Endothelial cell of umbilical vein (primary cell): Measurements from ENCODE around the gene ADRM1. TPM values are rescaled to one million over a fixed set of nuclear protein-coding genes. Genes with fewer than 3 reads are reported as not detected.
A peak's percentile ranks its signal among the peaks of the same experiment; 100 is the strongest.

Experiments used
- BruUV-seq: library from RNA; stranded (reverse); fragments of 400-500 nt; replicated peaks from 2 replicates; lab custom pipeline; 2021; lab: Mats Ljungman, UMichigan
- CTCF ChIA-PET: fragments of 300-600, 350-600 bp; sonication (Branson Sonifier 250); formaldehyde crosslinking; loops from one replicate; lab custom pipeline; 2021; ENCODE audit warnings: antibody characterized with exemption, inconsistent platforms; lab: Charles Lee
- POLR2A ChIA-PET: fragments of 300-600, 350-600 bp; sonication (Branson Sonifier 250); formaldehyde crosslinking; loops from one replicate; lab custom pipeline; 2021; ENCODE audit warnings: antibody characterized with exemption, inconsistent platforms; lab: Charles Lee
- DNase-seq: peaks from one replicate; pipeline ENCODE4 v3.0.0-alpha.2; 2011; ENCODE audit warnings: low read depth, low spot score
- FAIRE-seq: peaks from 2 replicates; lab custom pipeline; 2011; peaks lifted over from hg19 to GRCh38; lab: Jason Lieb, UNC
- H2AFZ ChIP-seq: 2 replicates; pipeline ENCODE4 v1.6.0; 2012; ENCODE audit warnings: low read depth, low read length, control low read depth, inconsistent platforms
- H3K27ac ChIP-seq: 2 replicates; pipeline ENCODE4 v1.5.1; 2011; ENCODE audit warnings: low read depth, mild to moderate bottlenecking, control low read depth, low read length, moderate library complexity; ENCODE audit not compliant: insufficient read depth
- H3K27me3 ChIP-seq, 2 experiments: 2 replicates each; pipeline versions ENCODE4 v1.6.0 to v1.6.1; 2011; ENCODE audit warnings: low read length in 2 of 2, mixed read lengths in 1 of 2; ENCODE audit not compliant: control insufficient read depth in 2 of 2, insufficient read depth in 2 of 2
- H3K36me3 ChIP-seq, 2 experiments: 2 replicates in 1 of 2; 3 replicates in 1 of 2; pipeline ENCODE4 v1.5.1; 2011; ENCODE audit warnings: low read length in 2 of 2, mild to moderate bottlenecking in 1 of 2, moderate library complexity in 1 of 2; ENCODE audit not compliant: control insufficient read depth in 2 of 2, insufficient read depth in 2 of 2; ENCODE audit errors: extremely low read depth in 1 of 2
- H3K4me1 ChIP-seq: 3 replicates; pipeline ENCODE4 v1.5.1; 2011; ENCODE audit warnings: mild to moderate bottlenecking, low read length; ENCODE audit not compliant: control insufficient read depth, insufficient read depth; ENCODE audit errors: extremely low read depth
- H3K4me2 ChIP-seq: 2 replicates; pipeline ENCODE4 v1.6.1; 2011; ENCODE audit warnings: low read length, control low read depth, mixed read lengths; ENCODE audit not compliant: insufficient read depth
- H3K4me3 ChIP-seq, 3 experiments: fragments of 200-600 bp in 1 of 3; sonication (generic), shearing (Covaris generic) in 1 of 3; replicated peaks in 1 of 3; 2 replicates each; pipeline ENCODE4 v1.5.1; 2011 to 2016; ENCODE audit warnings: control low read depth in 3 of 3, low read length in 3 of 3, mild to moderate bottlenecking in 2 of 3, inconsistent platforms in 1 of 3, low read depth in 1 of 3, moderate library complexity in 1 of 3; ENCODE audit not compliant: insufficient read depth in 1 of 3
- H3K79me2 ChIP-seq: 2 replicates; pipeline ENCODE4 v1.6.0; 2012; ENCODE audit warnings: low read length, inconsistent platforms; ENCODE audit not compliant: control insufficient read depth, insufficient read depth
- H3K9ac ChIP-seq: replicated peaks from 2 replicates; pipeline ENCODE3; 2011; ENCODE audit warnings: low read length, control low read depth; ENCODE audit not compliant: insufficient read depth; ENCODE audit errors: extremely low read depth
- H3K9me1 ChIP-seq: replicated peaks from 3 replicates; pipeline ENCODE4 v1.6.0; 2011; ENCODE audit warnings: mild to moderate bottlenecking, low read length; ENCODE audit not compliant: control insufficient read depth, insufficient read depth; ENCODE audit errors: extremely low read depth
- H3K9me3 ChIP-seq: replicated peaks from 2 replicates; pipeline ENCODE4 v1.5.1; 2012; ENCODE audit warnings: low read length, inconsistent platforms; ENCODE audit not compliant: control insufficient read depth, insufficient read depth
- H4K20me1 ChIP-seq: replicated peaks from 2 replicates; pipeline ENCODE3; 2011; ENCODE audit warnings: mild to moderate bottlenecking, low read length; ENCODE audit not compliant: control insufficient read depth, insufficient read depth; ENCODE audit errors: extremely low read depth
- CTCF ChIP-seq, 2 donors: IDR thresholded peaks; 1 replicate in 1 of 2; 2 replicates in 1 of 2; pipeline ENCODE4 v1.5.1; 2011; ENCODE audit warnings: low read length in 2 of 2, mild to moderate bottlenecking in 2 of 2, moderate library complexity in 2 of 2, control low read depth in 1 of 2, inconsistent platforms in 1 of 2, low read depth in 1 of 2; ENCODE audit not compliant: insufficient read depth in 1 of 2; ENCODE audit errors: extremely low read depth in 1 of 2
- EZH2 ChIP-seq: IDR thresholded peaks from 2 replicates; pipeline ENCODE4 v1.6.1; 2012; ENCODE audit warnings: borderline replicate concordance, low read depth, mild to moderate bottlenecking, moderate library complexity, low read length, inconsistent platforms; ENCODE audit not compliant: severe bottlenecking
- FOS ChIP-seq: IDR thresholded peaks from 2 replicates; pipeline ENCODE4 v1.6.1; 2011; ENCODE audit warnings: mild to moderate bottlenecking, low read length, moderate library complexity, borderline replicate concordance; ENCODE audit not compliant: insufficient read depth
- GATA2 ChIP-seq: IDR thresholded peaks from 2 replicates; pipeline ENCODE4 v1.7.0; 2011; ENCODE audit warnings: low read depth, mild to moderate bottlenecking, moderate library complexity, mixed read lengths, low read length; ENCODE audit not compliant: insufficient read length, insufficient read depth
- JUN ChIP-seq: IDR thresholded peaks from 2 replicates; pipeline ENCODE4 v1.6.1; 2011; ENCODE audit warnings: borderline replicate concordance, low read depth; ENCODE audit not compliant: insufficient read length, insufficient read depth
- MAX ChIP-seq: IDR thresholded peaks from 2 replicates; pipeline ENCODE4 v1.6.1; 2011; ENCODE audit not compliant: insufficient read depth, insufficient read length
- MYC ChIP-seq: IDR thresholded peaks from one replicate; pipeline ENCODE4 v1.6.1; 2011; ENCODE audit warnings: mild to moderate bottlenecking, low read depth, low read length
- POLR2A ChIP-seq: IDR thresholded peaks from 2 replicates; pipeline ENCODE4 v1.6.1; 2012; ENCODE audit warnings: low read depth, mild to moderate bottlenecking, control low read depth, low read length
- POLR2AphosphoS5 ChIP-seq: IDR thresholded peaks from 2 replicates; pipeline ENCODE4 v1.6.1; 2012; ENCODE audit warnings: low read depth, mild to moderate bottlenecking, control low read depth, low read length, moderate library complexity; ENCODE audit not compliant: insufficient read depth
- dilution Hi-C: fragments of 300-500 bp; cut with MboI; formaldehyde crosslinking; loops from one replicate; pipeline ENCODE4 v1.15.0; 2019; ENCODE audit warnings: low sequenced_read_pairs; ENCODE audit not compliant: extremely low pct_ligation_motif_present
- intact Hi-C: fragments of 100-400 bp; cut with micrococcal nuclease; formaldehyde crosslinking; loops from one replicate; pipeline ENCODE4 v1.10.0; 2022
- polyA plus RNA-seq, 4 experiments: library from polyadenylated mRNA; depleted of rRNA in 3 of 4; stranded (reverse) in 3 of 4; unstranded in 1 of 4; fragments of >200 nt; gene quantifications; 2 replicates each; pipeline versions ENCODE4 v1.2.1 to v1.2.3, GENCODE V29; 2011 to 2012; ENCODE audit warnings: missing spikeins in 1 of 4
- total RNA-seq: library from RNA; stranded (reverse); gene quantifications from 2 replicates; pipeline ENCODE4 v1.2.3, GENCODE V29; 2021

ADRM1 gene
- total and polyA plus RNA-seq, 2 donors (not counting 3 experiments of a cell fraction or from before 2014, with no cell fraction given): 154 to 179 TPM

- peak; percentile 98 for FAIRE-seq
- H3K36me3 ChIP-seq: no peaks in the 10 kb centered on the region
- CTCF ChIA-PET: interaction anchor here (1.2 to 5.0 kb wide), 4 partner anchors 11 to 25 kb away, joined by 6 to 50 read pairs (median 20); partner anchors contain the start of gene LAMA5
Measured at GRCh38 chr20:62357187-62357667, 54.4 kb downstream of the ADRM1 start.

More at GRCh38 chr20:62357187-62357667, 54.4 kb downstream of the ADRM1 start:
- H3K9me1 ChIP-seq: no peaks in the 10 kb centered on the region
- no peaks in the 10 kb centered on the region for H3K27me3 ChIP-seq
- no peak overlapping the region for H2AFZ ChIP-seq
- no TSS peak for BruUV-seq
- peak; percentile 84 for DNase-seq
- H4K20me1 ChIP-seq: no peaks in the 10 kb centered on the region
- peaks cover 67% of the 10 kb centered on the region for H3K79me2 ChIP-seq
- peak overlapping the region; percentile 28 for H3K4me2 ChIP-seq
- peak overlapping the region; percentile 20 for H3K9ac ChIP-seq
- no peak overlapping the region for H3K4me3 ChIP-seq
- intact Hi-C loops: loop anchor here (1.0 to 5.0 kb wide), 4 partner anchors 8 to 48 kb away; no protein-coding TSS in a partner anchor
- POLR2A ChIA-PET: no interaction called here
- peak overlapping the region; percentile 89 for H3K27ac ChIP-seq
- H3K4me1 ChIP-seq: peaks cover 52% of the 10 kb centered on the region
- TF ChIP-seq GATA2 (peak; percentile 57), JUN (no peak), FOS (peak; percentile 86), MYC (no peak), CTCF (IDR thresholded peaks at IDR 0.05; ENCODE audit: extremely low read depth in 1 of 2, insufficient read depth in 1 of 2, low read depth in 1 of 2, low read length in 2 of 2) (no peak), MAX (no peak), EZH2 (no peak), POLR2A (peak; percentile 49), POLR2AphosphoS5 (peak; percentile 94)
- H3K9me3 ChIP-seq: no peaks in the 10 kb centered on the region
- dilution Hi-C loops: no loop called here
